ENCODE results near the gene MASTL.
A peak's percentile ranks its signal among the peaks of the same experiment; 100 is the strongest.

GRCh38 chr10:27192284-27192683 is 37.1 kb downstream of the MASTL start:
- TF ChIP-seq, protein P1, sequence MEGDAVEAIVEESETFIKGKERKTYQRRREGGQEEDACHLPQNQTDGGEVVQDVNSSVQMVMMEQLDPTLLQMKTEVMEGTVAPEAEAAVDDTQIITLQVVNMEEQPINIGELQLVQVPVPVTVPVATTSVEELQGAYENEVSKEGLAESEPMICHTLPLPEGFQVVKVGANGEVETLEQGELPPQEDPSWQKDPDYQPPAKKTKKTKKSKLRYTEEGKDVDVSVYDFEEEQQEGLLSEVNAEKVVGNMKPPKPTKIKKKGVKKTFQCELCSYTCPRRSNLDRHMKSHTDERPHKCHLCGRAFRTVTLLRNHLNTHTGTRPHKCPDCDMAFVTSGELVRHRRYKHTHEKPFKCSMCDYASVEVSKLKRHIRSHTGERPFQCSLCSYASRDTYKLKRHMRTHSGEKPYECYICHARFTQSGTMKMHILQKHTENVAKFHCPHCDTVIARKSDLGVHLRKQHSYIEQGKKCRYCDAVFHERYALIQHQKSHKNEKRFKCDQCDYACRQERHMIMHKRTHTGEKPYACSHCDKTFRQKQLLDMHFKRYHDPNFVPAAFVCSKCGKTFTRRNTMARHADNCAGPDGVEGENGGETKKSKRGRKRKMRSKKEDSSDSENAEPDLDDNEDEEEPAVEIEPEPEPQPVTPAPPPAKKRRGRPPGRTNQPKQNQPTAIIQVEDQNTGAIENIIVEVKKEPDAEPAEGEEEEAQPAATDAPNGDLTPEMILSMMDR (IDR thresholded peaks at IDR 0.05) = no peak
- peak in 1 of 2 donors; percentile 58 for TF ChIP-seq POLR2A (IDR thresholded peaks at IDR 0.05)

Data from adrenal gland (tissue), 5 donors.